ENCODE data around the gene GPR157.

Gene GPR157

DNA sequence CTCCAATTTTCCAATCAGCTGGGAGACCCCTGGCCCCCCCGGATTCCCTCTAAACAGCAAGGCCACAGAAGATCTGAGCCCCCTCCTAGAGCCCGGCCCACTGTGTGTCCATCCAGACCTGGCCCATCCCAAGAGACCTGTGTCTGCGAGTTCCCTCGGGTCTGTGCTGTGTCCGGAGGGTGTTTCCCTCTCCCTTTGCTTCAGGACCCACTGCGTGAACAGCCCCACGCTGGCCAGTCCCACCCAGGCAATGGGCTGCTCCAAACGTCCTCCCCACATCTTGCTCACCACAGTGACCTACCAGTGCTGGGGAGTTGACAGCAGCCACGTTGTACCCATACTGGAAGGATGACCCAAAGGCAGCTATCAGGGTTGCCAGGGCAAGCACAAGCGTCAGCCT lies 71.1 kb downstream of the GPR157 start:
- Histone ChIP-seq H3K36me3 (ENCODE audit: insufficient read depth) (no peaks in the 10 kb centered on the region), H4K20me1 (ENCODE audit: insufficient read depth) (no peaks in the 10 kb centered on the region), H3K4me1 (ENCODE audit: low read depth, poor library complexity, severe bottlenecking) (no peaks in the 10 kb centered on the region), H3K27ac (no peak overlapping the region), H2AFZ (ENCODE audit: low read depth) (no peak overlapping the region), H3K9ac (no peak overlapping the region), H3K4me3 (IDR thresholded peaks at IDR 0.05; ENCODE audit: insufficient read depth, low read depth, low read length) (no peak overlapping the region), H3K4me2 (no peak overlapping the region), H3K79me2 (ENCODE audit: insufficient read depth, low read depth) (no peaks in the 10 kb centered on the region), H3K27me3 (ENCODE audit: insufficient read depth, low read depth) (no peaks in the 10 kb centered on the region)
- TF ChIP-seq, protein P1, sequence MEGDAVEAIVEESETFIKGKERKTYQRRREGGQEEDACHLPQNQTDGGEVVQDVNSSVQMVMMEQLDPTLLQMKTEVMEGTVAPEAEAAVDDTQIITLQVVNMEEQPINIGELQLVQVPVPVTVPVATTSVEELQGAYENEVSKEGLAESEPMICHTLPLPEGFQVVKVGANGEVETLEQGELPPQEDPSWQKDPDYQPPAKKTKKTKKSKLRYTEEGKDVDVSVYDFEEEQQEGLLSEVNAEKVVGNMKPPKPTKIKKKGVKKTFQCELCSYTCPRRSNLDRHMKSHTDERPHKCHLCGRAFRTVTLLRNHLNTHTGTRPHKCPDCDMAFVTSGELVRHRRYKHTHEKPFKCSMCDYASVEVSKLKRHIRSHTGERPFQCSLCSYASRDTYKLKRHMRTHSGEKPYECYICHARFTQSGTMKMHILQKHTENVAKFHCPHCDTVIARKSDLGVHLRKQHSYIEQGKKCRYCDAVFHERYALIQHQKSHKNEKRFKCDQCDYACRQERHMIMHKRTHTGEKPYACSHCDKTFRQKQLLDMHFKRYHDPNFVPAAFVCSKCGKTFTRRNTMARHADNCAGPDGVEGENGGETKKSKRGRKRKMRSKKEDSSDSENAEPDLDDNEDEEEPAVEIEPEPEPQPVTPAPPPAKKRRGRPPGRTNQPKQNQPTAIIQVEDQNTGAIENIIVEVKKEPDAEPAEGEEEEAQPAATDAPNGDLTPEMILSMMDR (conservative IDR thresholded peaks at IDR 0.05; ENCODE audit: low read depth, low read length) = no peak

GRCh38 chr1:9052272-9053049 lies 76.4 kb downstream of the GPR157 start:
- Histone ChIP-seq H3K79me2 (ENCODE audit: insufficient read depth, low read depth) (no peaks in the 10 kb centered on the region), H3K27me3 (ENCODE audit: insufficient read depth, low read depth) (no peaks in the 10 kb centered on the region), H4K20me1 (ENCODE audit: insufficient read depth) (no peaks in the 10 kb centered on the region), H2AFZ (ENCODE audit: low read depth) (no peak overlapping the region), H3K4me3 (IDR thresholded peaks at IDR 0.05; ENCODE audit: insufficient read depth, low read depth, low read length) (no peak overlapping the region), H3K4me1 (ENCODE audit: low read depth, poor library complexity, severe bottlenecking) (no peaks in the 10 kb centered on the region), H3K9ac (no peak overlapping the region), H3K4me2 (no peak overlapping the region), H3K27ac (no peak overlapping the region), H3K36me3 (ENCODE audit: insufficient read depth) (no peaks in the 10 kb centered on the region)
- TF ChIP-seq, protein P1 (conservative IDR thresholded peaks at IDR 0.05; ENCODE audit: low read depth, low read length) = no peak

- Histone ChIP-seq H3K9ac (no peak overlapping the region), H3K36me3 (ENCODE audit: insufficient read depth) (no peaks in the 10 kb centered on the region), H3K4me1 (ENCODE audit: low read depth, poor library complexity, severe bottlenecking) (no peaks in the 10 kb centered on the region), H3K27ac (no peak overlapping the region), H3K27me3 (ENCODE audit: insufficient read depth, low read depth) (no peaks in the 10 kb centered on the region), H3K4me2 (no peak overlapping the region), H2AFZ (ENCODE audit: low read depth) (no peak overlapping the region), H3K4me3 (IDR thresholded peaks at IDR 0.05; ENCODE audit: insufficient read depth, low read depth, low read length) (no peak overlapping the region), H4K20me1 (ENCODE audit: insufficient read depth) (no peaks in the 10 kb centered on the region), H3K79me2 (ENCODE audit: insufficient read depth, low read depth) (no peaks in the 10 kb centered on the region)
- TF ChIP-seq, protein P1 (conservative IDR thresholded peaks at IDR 0.05; ENCODE audit: low read depth, low read length) = no peak
Measured at GRCh38 chr1:9051379-9051778, 77.5 kb downstream of the GPR157 start.

DNA sequence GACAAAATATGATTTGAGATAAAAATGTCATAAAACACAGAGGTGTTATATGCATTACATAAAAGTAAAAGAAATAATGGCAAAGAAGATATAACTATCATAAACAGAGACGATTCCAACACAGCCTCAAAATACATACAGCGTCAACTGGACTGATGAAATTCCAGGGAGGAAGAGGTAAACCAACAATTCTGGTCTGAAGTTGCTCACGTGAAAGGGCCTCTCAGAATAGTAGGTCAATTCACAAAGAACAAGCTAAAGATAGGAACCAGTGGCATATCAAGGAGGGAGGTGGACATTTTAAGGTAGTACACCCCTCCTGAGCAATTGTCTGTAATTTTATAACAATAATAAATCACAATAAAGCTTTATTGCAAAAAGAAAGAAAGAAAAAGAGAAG lies 78.1 kb downstream of the GPR157 start:
- H3K9ac ChIP-seq = no peak overlapping the region
- H3K4me2 ChIP-seq = no peak overlapping the region
- no peaks in the 10 kb centered on the region for H3K36me3 ChIP-seq (ENCODE audit: insufficient read depth)
- no peaks in the 10 kb centered on the region for H3K79me2 ChIP-seq (ENCODE audit: insufficient read depth, low read depth)
- TF ChIP-seq, protein P1 (conservative IDR thresholded peaks at IDR 0.05; ENCODE audit: low read depth, low read length) = no peak
- H3K4me3 ChIP-seq (IDR thresholded peaks at IDR 0.05; ENCODE audit: insufficient read depth, low read depth, low read length) = no peak overlapping the region
- no peaks in the 10 kb centered on the region for H3K27me3 ChIP-seq (ENCODE audit: insufficient read depth, low read depth)
- no peaks in the 10 kb centered on the region for H3K4me1 ChIP-seq (ENCODE audit: low read depth, poor library complexity, severe bottlenecking)
- H3K27ac ChIP-seq = no peak overlapping the region
- H2AFZ ChIP-seq (ENCODE audit: low read depth) = no peak overlapping the region
- no peaks in the 10 kb centered on the region for H4K20me1 ChIP-seq (ENCODE audit: insufficient read depth)
